Ovary (tissue), 9 donors: ENCODE measurements around the gene MYO5C. TPM values are rescaled to one million over a fixed set of nuclear protein-coding genes. Genes with fewer than 3 reads are reported as not detected.
A peak's percentile ranks its signal among the peaks of the same experiment; 100 is the strongest.

Experiments used
- DNase-seq, 5 donors: peaks; one replicate each; pipeline ENCODE4 v3.0.0-alpha.2; 2019 to 2020
- H3K27ac ChIP-seq, 2 donors: fragments of 200-600 bp; one replicate each; pipeline versions ENCODE4 v1.5.1 to v1.8.0; 2019 to 2022
- H3K27me3 ChIP-seq: fragments of 200-600 bp; one replicate; pipeline ENCODE4 v1.8.0; 2022
- H3K36me3 ChIP-seq: fragments of 200-600 bp; sonication (generic); one replicate; pipeline ENCODE4 v1.5.1; 2019
- H3K4me1 ChIP-seq: one replicate; pipeline ENCODE4 v1.8.1; 2013; ENCODE audit warnings: mild to moderate bottlenecking, moderate library complexity; ENCODE audit not compliant: insufficient read depth
- H3K4me3 ChIP-seq: fragments of 200-600 bp; sonication (generic); one replicate; pipeline ENCODE4 v1.5.1; 2017
- H3K9me3 ChIP-seq, 2 donors: fragments of 200-600 bp in 1 of 2; sonication (generic) in 1 of 2; one replicate each; pipeline versions ENCODE4 v1.5.1 to v1.8.1; 2013 to 2019; ENCODE audit warnings: mild to moderate bottlenecking in 1 of 2, moderate library complexity in 1 of 2
- EP300 ChIP-seq: sonication (generic); formaldehyde crosslinking; IDR thresholded peaks from one replicate; pipeline ENCODE4 v1.6.1; 2017; ENCODE audit warnings: antibody characterized with exemption
- POLR2A ChIP-seq: fragments of 450-650 bp; IDR thresholded peaks from one replicate; pipeline ENCODE4 v1.6.1; 2017; ENCODE audit warnings: antibody characterized with exemption, mild to moderate bottlenecking, moderate library complexity
- WGBS, 3 donors: extraction: QIAGEN DNeasy Blood & Tissue Kit in 1 of 3; methylation state at CpG; one replicate each; pipeline versions ENCODE4 v1.1.5 to v1.1.7; 2013 to 2017; 5-methylcytosine and 5-hydroxymethylcytosine counted together
- intact Hi-C, 4 donors: fragments of 100-400 bp; cut with DNase I; formaldehyde crosslinking; loops; one replicate each; pipeline versions ENCODE4 v1.11.0 to v1.15.1; 2022 to 2023
- polyA plus RNA-seq, 2 donors: library from polyadenylated mRNA; stranded (reverse); fragments of 200-250 nt in 1 of 2; fragments of 350-450 nt in 1 of 2; fragmentation: Illumina TruSeq in 1 of 2; extraction: RNeasy Lipid Tissue Mini Kit (QIAGEN cat#74804) in 1 of 2; gene quantifications; one replicate each; pipeline ENCODE4 v1.2.3, GENCODE V29; 2013 to 2014
- total RNA-seq, 7 donors: library from RNA; depleted of rRNA in 2 of 7; stranded (reverse); fragments of >200 nt in 2 of 7; fragmentation: NEBNext Ultra II Directional in 3 of 7; extraction: Animal tissue kit (Norgen Biotek cat#: 25700) in 3 of 7; gene quantifications; one replicate each; pipeline versions ENCODE4 v1.1.0 to v1.2.4, GENCODE V29; 2016 to 2023
- TF ChIP-seq, protein P1 (sequence below), 3 donors: fragments of 450-650 bp in 2 of 3; fragments of 200-600 bp in 1 of 3; IDR thresholded peaks; one replicate each; pipeline versions ENCODE4 v1.5.1 to v1.8.0; 2016 to 2022; ENCODE audit warnings: antibody characterized with exemption in 3 of 3, mild to moderate bottlenecking in 1 of 3
- donor health status: DM: no; HTN: no; CAD: no; lungs with moderate emphysema.
- donor health status: DM: no; HTN: no; CAD: no.
- donor health status: Bipolar disorder and iron deficiency.
- donor health status: DM: yes; HTN: yes; CAD: no.
- donor health status: DM: no; HTN: no; CAD: no.
- donor health status: DM: yes; HTN: yes; CAD: no.

Gene MYO5C
- total and polyA plus RNA-seq, 9 donors: 1.1 to 23.6 (median 7.1) TPM

DNA sequence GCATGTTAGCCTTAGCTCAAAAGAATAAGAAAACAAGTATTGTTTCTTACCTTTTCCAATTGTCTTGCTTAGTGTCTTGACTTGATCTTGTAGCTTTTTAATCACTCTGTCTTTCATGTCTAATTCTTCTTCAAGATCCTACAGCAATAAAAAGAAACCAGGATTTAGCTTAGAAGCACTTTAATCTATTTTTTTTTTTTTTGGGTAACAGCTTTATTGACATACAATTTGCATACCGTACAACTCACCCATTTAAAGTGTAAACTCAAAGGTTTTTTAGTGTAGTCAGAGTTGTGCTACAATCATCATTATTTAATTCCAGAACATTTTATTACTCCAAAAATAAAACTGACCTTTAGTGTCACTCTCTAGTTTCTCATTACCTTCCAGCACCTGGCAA, 81.1 kb downstream of the MYO5C start:
- 72 to 83% (median 73%) methylated on average over 1 of the region's 1 CpG for WGBS, 3 donors

DNA sequence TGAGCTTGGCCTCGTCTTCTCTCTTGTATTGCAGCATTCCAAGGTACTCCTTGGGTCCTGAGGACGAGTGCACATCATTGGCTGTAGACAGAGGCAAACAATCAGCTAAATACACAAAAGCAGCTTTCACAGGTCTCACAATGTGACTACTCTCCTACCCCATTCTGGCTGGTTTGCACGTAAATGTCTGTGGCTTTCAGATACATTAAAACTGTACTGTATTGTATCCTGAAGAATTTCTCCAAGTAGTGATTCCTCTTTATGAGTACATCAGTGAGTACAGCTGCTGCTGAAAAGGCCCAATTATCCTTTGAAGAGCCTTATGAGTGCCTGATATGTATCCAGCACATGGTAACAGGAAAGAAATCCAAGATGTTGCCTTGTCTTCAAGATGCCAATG, 82.4 kb downstream of the MYO5C start:
- H3K4me1 ChIP-seq: no peaks in the 10 kb centered on the region
- 85 to 92% (median 85%) methylated on average over 3 of the region's 3 CpGs for WGBS, 3 donors
- no peak overlapping the region for H3K4me3 ChIP-seq
- intact Hi-C loops: no loop called here
- TF ChIP-seq, protein P1, sequence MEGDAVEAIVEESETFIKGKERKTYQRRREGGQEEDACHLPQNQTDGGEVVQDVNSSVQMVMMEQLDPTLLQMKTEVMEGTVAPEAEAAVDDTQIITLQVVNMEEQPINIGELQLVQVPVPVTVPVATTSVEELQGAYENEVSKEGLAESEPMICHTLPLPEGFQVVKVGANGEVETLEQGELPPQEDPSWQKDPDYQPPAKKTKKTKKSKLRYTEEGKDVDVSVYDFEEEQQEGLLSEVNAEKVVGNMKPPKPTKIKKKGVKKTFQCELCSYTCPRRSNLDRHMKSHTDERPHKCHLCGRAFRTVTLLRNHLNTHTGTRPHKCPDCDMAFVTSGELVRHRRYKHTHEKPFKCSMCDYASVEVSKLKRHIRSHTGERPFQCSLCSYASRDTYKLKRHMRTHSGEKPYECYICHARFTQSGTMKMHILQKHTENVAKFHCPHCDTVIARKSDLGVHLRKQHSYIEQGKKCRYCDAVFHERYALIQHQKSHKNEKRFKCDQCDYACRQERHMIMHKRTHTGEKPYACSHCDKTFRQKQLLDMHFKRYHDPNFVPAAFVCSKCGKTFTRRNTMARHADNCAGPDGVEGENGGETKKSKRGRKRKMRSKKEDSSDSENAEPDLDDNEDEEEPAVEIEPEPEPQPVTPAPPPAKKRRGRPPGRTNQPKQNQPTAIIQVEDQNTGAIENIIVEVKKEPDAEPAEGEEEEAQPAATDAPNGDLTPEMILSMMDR (IDR thresholded peaks at IDR 0.05): no peak
- TF ChIP-seq EP300 (no peak), POLR2A (no peak)
- H3K36me3 ChIP-seq: no peaks in the 10 kb centered on the region
- DNase-seq: no peak
- H3K27ac ChIP-seq: no peak overlapping the region
- H3K9me3 ChIP-seq: no peaks in the 10 kb centered on the region
- no peaks in the 10 kb centered on the region for H3K27me3 ChIP-seq

More for the DNA sequence above, 81.1 kb downstream of the MYO5C start:
- Histone ChIP-seq H3K27me3 (no peaks in the 10 kb centered on the region), H3K4me3 (no peak overlapping the region), H3K9me3 (no peaks in the 10 kb centered on the region), H3K36me3 (no peaks in the 10 kb centered on the region), H3K27ac (no peak overlapping the region), H3K4me1 (no peaks in the 10 kb centered on the region)
- TF ChIP-seq POLR2A: no peak
- TF ChIP-seq, protein P1 (IDR thresholded peaks at IDR 0.05): no peak
- TF ChIP-seq EP300: no peak
- intact Hi-C loops: no loop called here
- DNase-seq: no peak

DNA sequence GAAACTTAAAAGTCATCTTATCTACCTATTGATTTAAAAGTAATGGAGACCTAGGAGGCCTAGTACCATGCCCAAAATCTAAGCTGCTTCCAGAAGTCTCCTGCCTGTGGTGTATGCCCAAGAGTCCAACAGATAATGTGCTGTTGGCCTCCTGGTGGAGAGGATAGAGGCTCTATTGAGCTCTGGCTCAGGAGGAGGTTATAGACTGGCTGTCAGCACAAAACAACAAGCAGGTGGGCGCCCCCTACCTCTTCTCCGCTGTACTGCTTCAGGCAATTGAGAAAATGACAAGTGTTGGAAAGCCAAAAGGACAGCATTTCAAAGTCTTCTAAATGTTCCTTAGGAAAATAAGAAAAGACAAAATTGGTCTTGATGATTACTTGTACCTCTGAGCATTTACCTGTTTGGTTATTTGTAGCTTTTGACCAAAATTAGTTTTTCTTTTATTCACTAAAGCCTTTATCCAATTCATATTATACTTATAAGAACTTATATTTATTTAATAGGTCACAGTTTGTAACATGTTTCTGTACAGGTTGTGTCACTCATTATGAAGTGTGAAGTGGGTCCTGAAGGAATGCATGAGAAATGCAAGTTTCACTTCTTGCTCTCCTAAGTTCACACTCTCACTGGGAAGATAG, 87.2 kb downstream of the MYO5C start:
- H3K27ac ChIP-seq: no peak overlapping the region
- no peaks in the 10 kb centered on the region for H3K36me3 ChIP-seq
- 34 to 45% (median 38%) methylated on average over 2 of the region's 2 CpGs for WGBS, 3 donors
- no peaks in the 10 kb centered on the region for H3K9me3 ChIP-seq
- intact Hi-C loops: no loop called here
- DNase-seq: peak; percentile 52 to 81 (median 70)
- H3K4me3 ChIP-seq: no peak overlapping the region
- no peaks in the 10 kb centered on the region for H3K4me1 ChIP-seq
- H3K27me3 ChIP-seq: no peaks in the 10 kb centered on the region
- TF ChIP-seq EP300: no peak
- TF ChIP-seq, protein P1 (IDR thresholded peaks at IDR 0.05): peak in 2 of 3 donors; percentile 51 to 78

DNA sequence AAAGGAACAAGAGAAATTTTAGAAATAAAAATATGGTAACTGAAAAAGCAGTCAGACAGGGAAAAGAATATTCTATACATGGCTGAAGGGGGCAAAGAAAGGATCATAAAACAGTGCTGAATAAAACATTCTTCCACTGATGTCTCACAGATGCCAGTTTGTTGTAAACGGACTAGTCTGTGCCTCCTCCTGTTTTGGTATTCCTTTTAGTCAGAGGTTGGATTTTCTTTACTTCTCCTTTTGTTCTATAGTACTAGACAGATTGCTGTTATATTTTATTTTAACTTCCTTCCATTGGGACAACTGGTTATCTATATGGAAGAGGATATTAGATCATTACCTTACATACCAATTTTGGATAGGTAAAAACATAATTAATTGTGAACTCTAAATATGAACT, 88.4 kb downstream of the MYO5C start:
- Histone ChIP-seq H3K27ac (no peak overlapping the region), H3K4me1 (no peaks in the 10 kb centered on the region), H3K27me3 (no peaks in the 10 kb centered on the region), H3K4me3 (no peak overlapping the region), H3K36me3 (no peaks in the 10 kb centered on the region), H3K9me3 (no peaks in the 10 kb centered on the region)
- TF ChIP-seq EP300 (no peak), POLR2A (no peak)
- TF ChIP-seq, protein P1 (IDR thresholded peaks at IDR 0.05): no peak
- 59 to 67% (median 59%) methylated on average over 1 of the region's 1 CpG for WGBS, 3 donors
- intact Hi-C loops: no loop called here
- no peak for DNase-seq
